Ishikawa (cell line): Measurements from ENCODE around the gene ATP11A.

Source experiments
- CEBPB ChIP-seq: IDR thresholded peaks from 2 replicates; pipeline ENCODE4 v1.6.1; 2012
- CREB1 ChIP-seq: IDR thresholded peaks from 2 replicates; pipeline ENCODE4 v1.6.1; 2012; ENCODE audit warnings: low read depth
- EGR1 ChIP-seq: IDR thresholded peaks from 2 replicates; pipeline ENCODE4 v1.6.1; 2012
- EP300 ChIP-seq: IDR thresholded peaks from 2 replicates; pipeline ENCODE4 v1.6.1; 2012; ENCODE audit warnings: borderline replicate concordance
- MAX ChIP-seq: IDR thresholded peaks from 2 replicates; pipeline ENCODE4 v1.6.1; 2012
- RAD21 ChIP-seq: IDR thresholded peaks from 2 replicates; pipeline ENCODE4 v1.6.1; 2012; ENCODE audit warnings: low read depth
- REST ChIP-seq: IDR thresholded peaks from 2 replicates; pipeline ENCODE4 v1.6.1; 2012; ENCODE audit warnings: low read depth, mild to moderate bottlenecking
- TAF1 ChIP-seq: IDR thresholded peaks from 2 replicates; pipeline ENCODE4 v1.6.1; 2012; ENCODE audit warnings: low read depth, mild to moderate bottlenecking
- TEAD4 ChIP-seq: IDR thresholded peaks from 2 replicates; pipeline ENCODE4 v1.6.1; 2012
- USF1 ChIP-seq: IDR thresholded peaks from 2 replicates; pipeline ENCODE4 v1.6.1; 2012
- YY1 ChIP-seq: IDR thresholded peaks from 2 replicates; pipeline ENCODE4 v1.6.1; 2012; ENCODE audit warnings: low read depth

GRCh38 chr13:112845511-112846144 lies 155.8 kb downstream of the ATP11A start:
- TF ChIP-seq TEAD4 (no peak), CREB1 (no peak), RAD21 (no peak), YY1 (no peak), TAF1 (no peak), CEBPB (no peak), EP300 (no peak), REST (no peak), USF1 (no peak), EGR1 (no peak), MAX (no peak)
